Measurements from ENCODE around the gene RHOC.

The RHOC gene

GRCh38 chr1:112712701-112713128 lies 5.8 kb upstream of the RHOC start:
- H3K27me3 ChIP-seq (ENCODE audit: insufficient read depth, low read length), result no peaks in the 10 kb centered on the region; the same call in 1 of the 2 replicates
- H3K79me2 ChIP-seq (ENCODE audit: insufficient read depth, low read length), result no peaks in the 10 kb centered on the region
- H3K9ac ChIP-seq (ENCODE audit: low read length), result no peak overlapping the region
- no peak for TF ChIP-seq EZH2 (IDR thresholded peaks at IDR 0.05; ENCODE audit: borderline replicate concordance, low read length)
- TF ChIP-seq, protein P1, sequence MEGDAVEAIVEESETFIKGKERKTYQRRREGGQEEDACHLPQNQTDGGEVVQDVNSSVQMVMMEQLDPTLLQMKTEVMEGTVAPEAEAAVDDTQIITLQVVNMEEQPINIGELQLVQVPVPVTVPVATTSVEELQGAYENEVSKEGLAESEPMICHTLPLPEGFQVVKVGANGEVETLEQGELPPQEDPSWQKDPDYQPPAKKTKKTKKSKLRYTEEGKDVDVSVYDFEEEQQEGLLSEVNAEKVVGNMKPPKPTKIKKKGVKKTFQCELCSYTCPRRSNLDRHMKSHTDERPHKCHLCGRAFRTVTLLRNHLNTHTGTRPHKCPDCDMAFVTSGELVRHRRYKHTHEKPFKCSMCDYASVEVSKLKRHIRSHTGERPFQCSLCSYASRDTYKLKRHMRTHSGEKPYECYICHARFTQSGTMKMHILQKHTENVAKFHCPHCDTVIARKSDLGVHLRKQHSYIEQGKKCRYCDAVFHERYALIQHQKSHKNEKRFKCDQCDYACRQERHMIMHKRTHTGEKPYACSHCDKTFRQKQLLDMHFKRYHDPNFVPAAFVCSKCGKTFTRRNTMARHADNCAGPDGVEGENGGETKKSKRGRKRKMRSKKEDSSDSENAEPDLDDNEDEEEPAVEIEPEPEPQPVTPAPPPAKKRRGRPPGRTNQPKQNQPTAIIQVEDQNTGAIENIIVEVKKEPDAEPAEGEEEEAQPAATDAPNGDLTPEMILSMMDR (IDR thresholded peaks at IDR 0.05; ENCODE audit: low read length), result no peak
- H3K27ac ChIP-seq (ENCODE audit: low read depth, low read length, poor library complexity, severe bottlenecking), result no peak overlapping the region
- no peaks in the 10 kb centered on the region for H3K36me3 ChIP-seq (ENCODE audit: insufficient read depth, low read length)
- no peak overlapping the region for H3K4me2 ChIP-seq (ENCODE audit: low read length)
- peaks cover 5% of the 10 kb centered on the region; the same call in 1 of the 2 replicates for H3F3A ChIP-seq (ENCODE audit: insufficient read depth, low read length)
- no peaks in the 10 kb centered on the region for H3K9me2 ChIP-seq (ENCODE audit: low read depth, low read length)
- H3K9me3 ChIP-seq (ENCODE audit: low read length), result no peaks in the 10 kb centered on the region
- peaks cover 25% of the 10 kb centered on the region for H3K4me1 ChIP-seq (ENCODE audit: insufficient read depth, low read length, severe bottlenecking)
- H3K4me3 ChIP-seq (ENCODE audit: low read depth, low read length, poor library complexity, severe bottlenecking), result no peak overlapping the region
- H2AFZ ChIP-seq (ENCODE audit: low read length), result no peak overlapping the region
- H4K20me1 ChIP-seq (ENCODE audit: insufficient read depth, low read length), result no peaks in the 10 kb centered on the region

- Histone ChIP-seq H3K9me2 (ENCODE audit: low read depth, low read length) (no peaks in the 10 kb centered on the region), H3K4me1 (ENCODE audit: insufficient read depth, low read length, severe bottlenecking) (peaks cover 29% of the 10 kb centered on the region), H4K20me1 (ENCODE audit: insufficient read depth, low read length) (no peaks in the 10 kb centered on the region), H2AFZ (ENCODE audit: low read length) (no peak overlapping the region), H3K79me2 (ENCODE audit: insufficient read depth, low read length) (no peaks in the 10 kb centered on the region), H3K27me3 (ENCODE audit: insufficient read depth, low read length) (no peaks in the 10 kb centered on the region; the same call in 1 of the 2 replicates), H3K9me3 (ENCODE audit: low read length) (no peaks in the 10 kb centered on the region), H3K36me3 (ENCODE audit: insufficient read depth, low read length) (no peaks in the 10 kb centered on the region), H3K9ac (ENCODE audit: low read length) (no peak overlapping the region), H3F3A (ENCODE audit: insufficient read depth, low read length) (peaks cover 6% of the 10 kb centered on the region; the same call in 1 of the 2 replicates), H3K27ac (ENCODE audit: low read depth, low read length, poor library complexity, severe bottlenecking) (no peak overlapping the region), H3K4me2 (ENCODE audit: low read length) (no peak overlapping the region), H3K4me3 (ENCODE audit: low read depth, low read length, poor library complexity, severe bottlenecking) (no peak overlapping the region)
- TF ChIP-seq, protein P1 (IDR thresholded peaks at IDR 0.05; ENCODE audit: low read length), result no peak
- no peak for TF ChIP-seq EZH2 (IDR thresholded peaks at IDR 0.05; ENCODE audit: borderline replicate concordance, low read length)
These were observed 5.3 kb upstream of the RHOC start for GRCh38 chr1:112712191-112712590.

DNA sequence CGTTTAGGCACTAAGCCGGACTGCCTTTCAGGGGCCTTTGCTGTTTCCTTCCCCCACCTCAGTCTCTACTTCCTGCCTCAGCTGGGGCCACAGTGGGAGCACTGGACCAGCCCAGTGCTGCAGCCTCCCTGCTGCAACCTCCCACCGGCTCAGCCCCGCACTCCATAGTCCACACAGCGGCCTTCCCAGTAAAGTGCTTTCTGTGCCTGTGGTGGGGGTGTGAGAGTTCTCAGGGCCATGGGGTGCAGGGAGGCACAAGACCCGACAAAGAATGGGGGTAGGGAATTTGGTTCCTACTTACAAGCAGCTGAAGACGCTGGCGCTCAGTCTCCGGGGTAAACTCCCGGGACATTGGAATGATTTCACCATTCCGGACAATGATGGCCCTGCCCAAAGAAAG lies 4.7 kb upstream of the RHOC start:
- no peaks in the 10 kb centered on the region for H3K79me2 ChIP-seq (ENCODE audit: insufficient read depth, low read length)
- H3K4me3 ChIP-seq (ENCODE audit: low read depth, low read length, poor library complexity, severe bottlenecking), result no peak overlapping the region
- no peak overlapping the region for H3K27ac ChIP-seq (ENCODE audit: low read depth, low read length, poor library complexity, severe bottlenecking)
- H3K27me3 ChIP-seq (ENCODE audit: insufficient read depth, low read length), result no peaks in the 10 kb centered on the region; the same call in 1 of the 2 replicates
- H2AFZ ChIP-seq (ENCODE audit: low read length), result no peak overlapping the region
- H3K4me2 ChIP-seq (ENCODE audit: low read length), result no peak overlapping the region
- H3K9me2 ChIP-seq (ENCODE audit: low read depth, low read length), result no peaks in the 10 kb centered on the region
- H3F3A ChIP-seq (ENCODE audit: insufficient read depth, low read length), result peaks cover 6% of the 10 kb centered on the region; the same call in 1 of the 2 replicates
- no peak overlapping the region for H3K9ac ChIP-seq (ENCODE audit: low read length)
- H3K36me3 ChIP-seq (ENCODE audit: insufficient read depth, low read length), result no peaks in the 10 kb centered on the region
- TF ChIP-seq EZH2 (IDR thresholded peaks at IDR 0.05; ENCODE audit: borderline replicate concordance, low read length), result no peak
- TF ChIP-seq, protein P1 (IDR thresholded peaks at IDR 0.05; ENCODE audit: low read length), result no peak
- H3K4me1 ChIP-seq (ENCODE audit: insufficient read depth, low read length, severe bottlenecking), result peaks cover 30% of the 10 kb centered on the region
- H3K9me3 ChIP-seq (ENCODE audit: low read length), result no peaks in the 10 kb centered on the region
- H4K20me1 ChIP-seq (ENCODE audit: insufficient read depth, low read length), result no peaks in the 10 kb centered on the region
